Esophagus squamous epithelium (tissue), 4 donors: ENCODE data around the gene REELD1.

Experiments
- CTCF ChIP-seq, 6 experiments: fragments of 450-650 bp in 4 of 6; fragments of 200-600 bp in 2 of 6; sonication (generic) in 2 of 6; IDR thresholded peaks; one replicate each; pipeline ENCODE4 v1.5.1; 2016 to 2019; ENCODE audit warnings: antibody characterized with exemption in 6 of 6, mild to moderate bottlenecking in 4 of 6, moderate library complexity in 4 of 6
- POLR2A ChIP-seq, 4 donors: fragments of 450-650 bp; IDR thresholded peaks; one replicate each; pipeline ENCODE4 v1.6.1; 2017; ENCODE audit warnings: antibody characterized with exemption in 4 of 4, mild to moderate bottlenecking in 4 of 4, moderate library complexity in 3 of 4

- no peak for TF ChIP-seq CTCF (IDR thresholded peaks at IDR 0.05)
- TF ChIP-seq POLR2A (IDR thresholded peaks at IDR 0.05): no peak
These were observed 59.0 kb downstream of the REELD1 start for GRCh38 chr4:146273204-146273901.
